H7 (cell line): ENCODE measurements around the gene TEX48. TPM values are rescaled to one million over a fixed set of nuclear protein-coding genes. Genes with fewer than 3 reads are reported as not detected.

ENCODE experiments used
- DNase-seq: peaks from one replicate; pipeline ENCODE4 v3.0.0; 2012
- H3K27me3 ChIP-seq: 2 replicates; pipeline ENCODE4 v1.6.0; 2011; ENCODE audit warnings: mild to moderate bottlenecking, low read length; ENCODE audit not compliant: control insufficient read depth, insufficient read depth
- H3K36me3 ChIP-seq: replicated peaks from 2 replicates; pipeline ENCODE4 v1.5.1; 2011; ENCODE audit warnings: low read length; ENCODE audit not compliant: control insufficient read depth, insufficient read depth
- H3K4me3 ChIP-seq: 2 replicates; pipeline ENCODE4 v1.5.1; 2011; ENCODE audit warnings: low read depth, mild to moderate bottlenecking, control low read depth, low read length, moderate library complexity; ENCODE audit not compliant: insufficient read depth
- total RNA-seq: library from RNA; depleted of rRNA; stranded (reverse); fragments of >200 nt; shearing (Covaris generic); gene quantifications from 2 replicates; pipeline ENCODE4 v1.2.3, GENCODE V29; 2014

TEX48 gene
- total RNA-seq, 1 experiment from 2014 or later: not detected

- no peak for DNase-seq
- Histone ChIP-seq H3K27me3 (no peaks in the 10 kb centered on the region), H3K36me3 (no peaks in the 10 kb centered on the region), H3K4me3 (no peak overlapping the region)
Observed at GRCh38 chr9:114687034-114687433, 5.0 kb upstream of the TEX48 start.

- H3K36me3 ChIP-seq: no peaks in the 10 kb centered on the region
- no peak for DNase-seq
- H3K27me3 ChIP-seq: no peaks in the 10 kb centered on the region
- no peak overlapping the region for H3K4me3 ChIP-seq
Observed at GRCh38 chr9:114685951-114686350, 4.0 kb upstream of the TEX48 start.

GRCh38 chr9:114684036-114684435 is 2.0 kb upstream of the TEX48 start:
- Histone ChIP-seq H3K4me3 (no peak overlapping the region), H3K36me3 (no peaks in the 10 kb centered on the region), H3K27me3 (no peaks in the 10 kb centered on the region)
- DNase-seq: no peak

GRCh38 chr9:114682846-114683245 is 854 bp upstream of the TEX48 start:
- Histone ChIP-seq H3K4me3 (no peak overlapping the region), H3K36me3 (no peaks in the 10 kb centered on the region), H3K27me3 (no peaks in the 10 kb centered on the region)
- no peak for DNase-seq

- Histone ChIP-seq H3K27me3 (no peaks in the 10 kb centered on the region), H3K36me3 (no peaks in the 10 kb centered on the region), H3K4me3 (no peak overlapping the region)
- no peak for DNase-seq
Observed at GRCh38 chr9:114680259-114681001, 1.6 kb downstream of the TEX48 start.

- no peak for DNase-seq
- Histone ChIP-seq H3K4me3 (no peak overlapping the region), H3K36me3 (no peaks in the 10 kb centered on the region), H3K27me3 (no peaks in the 10 kb centered on the region)
Observed at GRCh38 chr9:114678795-114679194, 3.2 kb downstream of the TEX48 start.

- H3K4me3 ChIP-seq: no peak overlapping the region
- H3K27me3 ChIP-seq: no peaks in the 10 kb centered on the region
- no peak for DNase-seq
- no peaks in the 10 kb centered on the region for H3K36me3 ChIP-seq
Observed at GRCh38 chr9:114678130-114678529, 3.9 kb downstream of the TEX48 start.

- no peak overlapping the region for H3K4me3 ChIP-seq
- H3K36me3 ChIP-seq: no peaks in the 10 kb centered on the region
- DNase-seq: no peak
- H3K27me3 ChIP-seq: no peaks in the 10 kb centered on the region
Observed at GRCh38 chr9:114677418-114677817, 4.6 kb downstream of the TEX48 start.

- no peaks in the 10 kb centered on the region for H3K36me3 ChIP-seq
- no peaks in the 10 kb centered on the region for H3K27me3 ChIP-seq
- H3K4me3 ChIP-seq: no peak overlapping the region
- no peak for DNase-seq
Observed at GRCh38 chr9:114676901-114677300, 5.1 kb downstream of the TEX48 start.

GRCh38 chr9:114674798-114675540 is 7.0 kb downstream of the TEX48 start:
- Histone ChIP-seq H3K27me3 (no peaks in the 10 kb centered on the region), H3K4me3 (no peak overlapping the region), H3K36me3 (no peaks in the 10 kb centered on the region)
- DNase-seq: no peak

GRCh38 chr9:114674076-114674797 is 7.8 kb downstream of the TEX48 start:
- no peaks in the 10 kb centered on the region for H3K27me3 ChIP-seq
- no peak for DNase-seq
- no peak overlapping the region for H3K4me3 ChIP-seq

GRCh38 chr9:114671605-114672004 is 10.4 kb downstream of the TEX48 start:
- H3K36me3 ChIP-seq: no peaks in the 10 kb centered on the region
- no peaks in the 10 kb centered on the region for H3K27me3 ChIP-seq
- no peak for DNase-seq
- no peak overlapping the region for H3K4me3 ChIP-seq

More at GRCh38 chr9:114674076-114674797, 7.8 kb downstream of the TEX48 start:
- no peaks in the 10 kb centered on the region for H3K36me3 ChIP-seq

GRCh38 chr9:114669961-114670360 is 12.0 kb downstream of the TEX48 start:
- H3K4me3 ChIP-seq: no peak overlapping the region
- DNase-seq: no peak

GRCh38 chr9:114668146-114668545 is 13.8 kb downstream of the TEX48 start:
- DNase-seq: no peak
- H3K4me3 ChIP-seq: no peak overlapping the region
- H3K36me3 ChIP-seq: no peaks in the 10 kb centered on the region
- H3K27me3 ChIP-seq: no peaks in the 10 kb centered on the region

More at GRCh38 chr9:114669961-114670360, 12.0 kb downstream of the TEX48 start:
- no peaks in the 10 kb centered on the region for H3K27me3 ChIP-seq
- no peaks in the 10 kb centered on the region for H3K36me3 ChIP-seq

- Histone ChIP-seq H3K36me3 (no peaks in the 10 kb centered on the region), H3K4me3 (no peak overlapping the region), H3K27me3 (no peaks in the 10 kb centered on the region)
- no peak for DNase-seq
Observed at GRCh38 chr9:114666851-114667250, 15.1 kb downstream of the TEX48 start.
